ENCODE measurements around the gene PMM1.

The PMM1 gene

GRCh38 chr22:41568811-41569210 is 20.8 kb downstream of the PMM1 start:
- Histone ChIP-seq H3K9me3 (ENCODE audit: insufficient read depth, low read length, severe bottlenecking) (no peaks in the 10 kb centered on the region), H2AFZ (ENCODE audit: low read depth, low read length) (no peak overlapping the region), H3K36me3 (ENCODE audit: insufficient read depth, low read length) (no peaks in the 10 kb centered on the region), H3K4me2 (ENCODE audit: insufficient read depth, low read length) (no peak overlapping the region), H3K27ac (ENCODE audit: low read length) (no peak overlapping the region), H3K4me1 (ENCODE audit: insufficient read depth, low read length) (no peaks in the 10 kb centered on the region), H4K20me1 (ENCODE audit: insufficient read depth, low read length) (no peaks in the 10 kb centered on the region), H3K4me3 (ENCODE audit: low read depth in 1 of 2, low read length in 2 of 2) (no peak overlapping the region), H3K79me2 (ENCODE audit: insufficient read depth, low read length) (no peaks in the 10 kb centered on the region), H3K9ac (ENCODE audit: low read depth, low read length) (no peak overlapping the region), H3K27me3 (ENCODE audit: insufficient read depth, low read length, poor library complexity) (no peaks in the 10 kb centered on the region)
- TF ChIP-seq CTCF (IDR thresholded peaks at IDR 0.05; ENCODE audit: borderline replicate concordance, extremely low read depth, low read length, poor library complexity, severe bottlenecking), result no peak
- ATAC-seq (ENCODE audit: insufficient read depth, low read depth) (no peak), DNase-seq (no peak)

- Histone ChIP-seq H3K79me2 (ENCODE audit: insufficient read depth, low read length) (no peaks in the 10 kb centered on the region), H3K36me3 (ENCODE audit: insufficient read depth, low read length) (no peaks in the 10 kb centered on the region), H3K9ac (ENCODE audit: low read depth, low read length) (no peak overlapping the region), H3K27me3 (ENCODE audit: insufficient read depth, low read length, poor library complexity) (no peaks in the 10 kb centered on the region), H3K4me1 (ENCODE audit: insufficient read depth, low read length) (no peaks in the 10 kb centered on the region), H4K20me1 (ENCODE audit: insufficient read depth, low read length) (no peaks in the 10 kb centered on the region), H3K9me3 (ENCODE audit: insufficient read depth, low read length, severe bottlenecking) (no peaks in the 10 kb centered on the region), H3K4me3 (ENCODE audit: low read depth in 1 of 2, low read length in 2 of 2) (no peak overlapping the region), H2AFZ (ENCODE audit: low read depth, low read length) (no peak overlapping the region), H3K4me2 (ENCODE audit: insufficient read depth, low read length) (no peak overlapping the region), H3K27ac (ENCODE audit: low read length) (no peak overlapping the region)
- DNase-seq, result no peak
- ATAC-seq (ENCODE audit: insufficient read depth, low read depth), result no peak
- TF ChIP-seq CTCF (IDR thresholded peaks at IDR 0.05; ENCODE audit: borderline replicate concordance, extremely low read depth, low read length, poor library complexity, severe bottlenecking), result no peak
- no peak for TF ChIP-seq EZH2 (IDR thresholded peaks at IDR 0.05; ENCODE audit: borderline replicate concordance, low read depth, low read length, severe bottlenecking)
These were observed 22.2 kb downstream of the PMM1 start for GRCh38 chr22:41567512-41567768.

- Histone ChIP-seq H3K4me2 (ENCODE audit: insufficient read depth, low read length) (no peak overlapping the region), H3K36me3 (ENCODE audit: insufficient read depth, low read length) (no peaks in the 10 kb centered on the region), H3K79me2 (ENCODE audit: insufficient read depth, low read length) (no peaks in the 10 kb centered on the region), H3K4me3 (ENCODE audit: low read depth in 1 of 2, low read length in 2 of 2) (no peak overlapping the region), H3K27ac (ENCODE audit: low read length) (no peak overlapping the region), H4K20me1 (ENCODE audit: insufficient read depth, low read length) (0 out of 2 replicates have a peak, but pooled peaks cover 3% of the 10 kb centered on the region), H2AFZ (ENCODE audit: low read depth, low read length) (no peak overlapping the region), H3K27me3 (ENCODE audit: insufficient read depth, low read length, poor library complexity) (peaks cover 13% of the 10 kb centered on the region), H3K9ac (ENCODE audit: low read depth, low read length) (no peak overlapping the region), H3K4me1 (ENCODE audit: insufficient read depth, low read length) (no peaks in the 10 kb centered on the region), H3K9me3 (ENCODE audit: insufficient read depth, low read length, severe bottlenecking) (no peaks in the 10 kb centered on the region)
- TF ChIP-seq CTCF (IDR thresholded peaks at IDR 0.05; ENCODE audit: borderline replicate concordance, extremely low read depth, low read length, poor library complexity, severe bottlenecking) (no peak), EZH2 (IDR thresholded peaks at IDR 0.05; ENCODE audit: borderline replicate concordance, low read depth, low read length, severe bottlenecking) (no peak)
- ATAC-seq (ENCODE audit: insufficient read depth, low read depth) (peak; percentile 69), DNase-seq (peak; percentile 18)
These were observed 24.1 kb downstream of the PMM1 start for GRCh38 chr22:41565403-41566054.

- H2AFZ ChIP-seq (ENCODE audit: low read depth, low read length), result no peak overlapping the region
- H3K27me3 ChIP-seq (ENCODE audit: insufficient read depth, low read length, poor library complexity), result peaks cover 20% of the 10 kb centered on the region
- ATAC-seq (ENCODE audit: insufficient read depth, low read depth) (no peak), DNase-seq (no peak)
- H3K4me2 ChIP-seq (ENCODE audit: insufficient read depth, low read length), result no peak overlapping the region
- H4K20me1 ChIP-seq (ENCODE audit: insufficient read depth, low read length), result 0 out of 2 replicates have a peak, but pooled peaks cover 3% of the 10 kb centered on the region
- no peak overlapping the region for H3K9ac ChIP-seq (ENCODE audit: low read depth, low read length)
- H3K4me3 ChIP-seq (ENCODE audit: low read depth in 1 of 2, low read length in 2 of 2), result no peak overlapping the region
- H3K79me2 ChIP-seq (ENCODE audit: insufficient read depth, low read length), result no peaks in the 10 kb centered on the region
- TF ChIP-seq CTCF (IDR thresholded peaks at IDR 0.05; ENCODE audit: borderline replicate concordance, extremely low read depth, low read length, poor library complexity, severe bottlenecking), result no peak
- no peak overlapping the region for H3K27ac ChIP-seq (ENCODE audit: low read length)
- no peaks in the 10 kb centered on the region for H3K36me3 ChIP-seq (ENCODE audit: insufficient read depth, low read length)
- H3K9me3 ChIP-seq (ENCODE audit: insufficient read depth, low read length, severe bottlenecking), result no peaks in the 10 kb centered on the region
- H3K4me1 ChIP-seq (ENCODE audit: insufficient read depth, low read length), result no peaks in the 10 kb centered on the region
These were observed 25.1 kb downstream of the PMM1 start for GRCh38 chr22:41564563-41564962.
